ENCODE results near the gene RERE. TPM values are rescaled to one million over a fixed set of nuclear protein-coding genes. Genes with fewer than 3 reads are reported as not detected.

Gene RERE
- total and polyA plus RNA-seq, 2 experiments from 2014 or later: 148 to 170 TPM

GRCh38 chr1:8402109-8402710, 415.2 kb downstream of the RERE start:
- H3K27ac Mint-ChIP-seq: no peak overlapping the region; the same call in 1 of the 2 replicates
- H3K27me3 ChIP-seq (ENCODE audit: insufficient read depth): no peaks in the 10 kb centered on the region

GRCh38 chr1:8398677-8399076, 418.8 kb downstream of the RERE start:
- H3K36me3 ChIP-seq (ENCODE audit: insufficient read depth): no peaks in the 10 kb centered on the region
- peaks cover 34% of the 10 kb centered on the region for H3K4me1 ChIP-seq (ENCODE audit: insufficient read depth)
- no peaks in the 10 kb centered on the region for H3K27me3 Mint-ChIP-seq (ENCODE audit: insufficient read depth, low read depth, poor library complexity)
- no peak overlapping the region for H3K4me3 ChIP-seq
- H3K4me1 Mint-ChIP-seq: peaks cover 44% of the 10 kb centered on the region
- no peaks in the 10 kb centered on the region for H3K27me3 ChIP-seq (ENCODE audit: insufficient read depth)
- no peak overlapping the region for H3K4me2 ChIP-seq
- H3K27ac ChIP-seq (ENCODE audit: low read depth): 0 out of 2 replicates have a peak overlapping the region, but pooled peaks have one; percentile 60
- DNase-seq (ENCODE audit: low spot score): no peak
- no peak overlapping the region for H3K4me3 Mint-ChIP-seq
- ATAC-seq: no peak
- peaks cover 14% of the 10 kb centered on the region for H3K36me3 Mint-ChIP-seq (ENCODE audit: low read depth)
- no peaks in the 10 kb centered on the region for H3F3A ChIP-seq (replicated peaks; ENCODE audit: low read depth)
- no peak overlapping the region for H3K27ac Mint-ChIP-seq
- no peaks in the 10 kb centered on the region for H3K9me2 ChIP-seq (ENCODE audit: insufficient read depth)
- no peak overlapping the region for H2AFZ ChIP-seq
- peaks cover 96% of the 10 kb centered on the region for H3K79me2 ChIP-seq (replicated peaks; ENCODE audit: insufficient read depth)
- H3K9me3 Mint-ChIP-seq: no peaks in the 10 kb centered on the region
- TF ChIP-seq CTCF (conservative IDR thresholded peaks at IDR 0.05; ENCODE audit: low read depth in 2 of 2) (peak; percentile 15 to 55; a peak in 2 of 4 replicates), NANOG (IDR thresholded peaks at IDR 0.05; ENCODE audit: borderline replicate concordance) (no peak)
- H4K20me1 ChIP-seq (replicated peaks; ENCODE audit: insufficient read depth): peaks cover 13% of the 10 kb centered on the region

More at GRCh38 chr1:8402109-8402710, 415.2 kb downstream of the RERE start:
- H3K4me1 ChIP-seq (ENCODE audit: insufficient read depth): peaks cover 35% of the 10 kb centered on the region
- H3K4me2 ChIP-seq: no peak overlapping the region
- H3K79me2 ChIP-seq (replicated peaks; ENCODE audit: insufficient read depth): peaks cover 97% of the 10 kb centered on the region
- peaks cover 37% of the 10 kb centered on the region for H3K4me1 Mint-ChIP-seq
- DNase-seq (ENCODE audit: low spot score) (no peak), ATAC-seq (no peak)
- no peak overlapping the region for H3K4me3 Mint-ChIP-seq
- no peak overlapping the region for H2AFZ ChIP-seq
- H3K4me3 ChIP-seq: no peak overlapping the region
- H3F3A ChIP-seq (replicated peaks; ENCODE audit: low read depth): no peaks in the 10 kb centered on the region
- H3K27me3 Mint-ChIP-seq (ENCODE audit: insufficient read depth, low read depth, poor library complexity): peaks cover 5% of the 10 kb centered on the region
- H3K27ac ChIP-seq (ENCODE audit: low read depth): no peak overlapping the region
- H3K9me2 ChIP-seq (ENCODE audit: insufficient read depth): no peaks in the 10 kb centered on the region
- TF ChIP-seq POLR2AphosphoS5 (IDR thresholded peaks at IDR 0.05; ENCODE audit: low read depth) (no peak), CREB1 (CRISPR knock-in tag; IDR thresholded peaks at IDR 0.05; ENCODE audit: low read depth) (no peak), STAT1 (IDR thresholded peaks at IDR 0.05; ENCODE audit: unreplicated experiment) (no peak), ZNF331 (CRISPR knock-in tag; IDR thresholded peaks at IDR 0.05; ENCODE audit: low read depth) (no peak)
- peaks cover 25% of the 10 kb centered on the region for H4K20me1 ChIP-seq (replicated peaks; ENCODE audit: insufficient read depth)
- H3K36me3 ChIP-seq (ENCODE audit: insufficient read depth): no peaks in the 10 kb centered on the region
- H3K9me3 Mint-ChIP-seq: no peaks in the 10 kb centered on the region
- H3K36me3 Mint-ChIP-seq (ENCODE audit: low read depth): peaks cover 35% of the 10 kb centered on the region

GRCh38 chr1:8398086-8398485, 419.4 kb downstream of the RERE start:
- Histone ChIP-seq H3K79me2 (replicated peaks; ENCODE audit: insufficient read depth) (peaks cover 96% of the 10 kb centered on the region), H3K27ac (ENCODE audit: low read depth) (peak overlapping the region; percentile 60), H3K4me1 (ENCODE audit: insufficient read depth) (peaks cover 34% of the 10 kb centered on the region), H3K27me3 (ENCODE audit: insufficient read depth) (no peaks in the 10 kb centered on the region), H3K36me3 (ENCODE audit: insufficient read depth) (no peaks in the 10 kb centered on the region), H2AFZ (no peak overlapping the region), H3F3A (replicated peaks; ENCODE audit: low read depth) (no peaks in the 10 kb centered on the region), H4K20me1 (replicated peaks; ENCODE audit: insufficient read depth) (peaks cover 19% of the 10 kb centered on the region), H3K4me2 (peak overlapping the region; percentile 31; the same call in 1 of the 2 replicates), H3K9me2 (ENCODE audit: insufficient read depth) (no peaks in the 10 kb centered on the region), H3K4me3 (no peak overlapping the region)
- peaks cover 14% of the 10 kb centered on the region for H3K36me3 Mint-ChIP-seq (ENCODE audit: low read depth)
- peak overlapping the region; percentile 48 for H3K27ac Mint-ChIP-seq
- peaks cover 46% of the 10 kb centered on the region for H3K4me1 Mint-ChIP-seq
- ATAC-seq (peak; percentile 13; the same call in 1 of the 3 replicates), DNase-seq (ENCODE audit: low spot score) (no peak)
- H3K27me3 Mint-ChIP-seq (ENCODE audit: insufficient read depth, low read depth, poor library complexity): no peaks in the 10 kb centered on the region
- H3K4me3 Mint-ChIP-seq: no peak overlapping the region; the same call in 2 of the 3 replicates
- no peaks in the 10 kb centered on the region for H3K9me3 Mint-ChIP-seq
- TF ChIP-seq POLR2AphosphoS5 (IDR thresholded peaks at IDR 0.05; ENCODE audit: low read depth) (no peak), EZH2 (IDR thresholded peaks at IDR 0.05; ENCODE audit: low read depth, unreplicated experiment) (no peak), JUNB (IDR thresholded peaks at IDR 0.05; ENCODE audit: unreplicated experiment) (no peak), STAT1 (IDR thresholded peaks at IDR 0.05; ENCODE audit: unreplicated experiment) (no peak), NANOG (IDR thresholded peaks at IDR 0.05; ENCODE audit: borderline replicate concordance) (no peak)
- TF ChIP-seq, protein P1, sequence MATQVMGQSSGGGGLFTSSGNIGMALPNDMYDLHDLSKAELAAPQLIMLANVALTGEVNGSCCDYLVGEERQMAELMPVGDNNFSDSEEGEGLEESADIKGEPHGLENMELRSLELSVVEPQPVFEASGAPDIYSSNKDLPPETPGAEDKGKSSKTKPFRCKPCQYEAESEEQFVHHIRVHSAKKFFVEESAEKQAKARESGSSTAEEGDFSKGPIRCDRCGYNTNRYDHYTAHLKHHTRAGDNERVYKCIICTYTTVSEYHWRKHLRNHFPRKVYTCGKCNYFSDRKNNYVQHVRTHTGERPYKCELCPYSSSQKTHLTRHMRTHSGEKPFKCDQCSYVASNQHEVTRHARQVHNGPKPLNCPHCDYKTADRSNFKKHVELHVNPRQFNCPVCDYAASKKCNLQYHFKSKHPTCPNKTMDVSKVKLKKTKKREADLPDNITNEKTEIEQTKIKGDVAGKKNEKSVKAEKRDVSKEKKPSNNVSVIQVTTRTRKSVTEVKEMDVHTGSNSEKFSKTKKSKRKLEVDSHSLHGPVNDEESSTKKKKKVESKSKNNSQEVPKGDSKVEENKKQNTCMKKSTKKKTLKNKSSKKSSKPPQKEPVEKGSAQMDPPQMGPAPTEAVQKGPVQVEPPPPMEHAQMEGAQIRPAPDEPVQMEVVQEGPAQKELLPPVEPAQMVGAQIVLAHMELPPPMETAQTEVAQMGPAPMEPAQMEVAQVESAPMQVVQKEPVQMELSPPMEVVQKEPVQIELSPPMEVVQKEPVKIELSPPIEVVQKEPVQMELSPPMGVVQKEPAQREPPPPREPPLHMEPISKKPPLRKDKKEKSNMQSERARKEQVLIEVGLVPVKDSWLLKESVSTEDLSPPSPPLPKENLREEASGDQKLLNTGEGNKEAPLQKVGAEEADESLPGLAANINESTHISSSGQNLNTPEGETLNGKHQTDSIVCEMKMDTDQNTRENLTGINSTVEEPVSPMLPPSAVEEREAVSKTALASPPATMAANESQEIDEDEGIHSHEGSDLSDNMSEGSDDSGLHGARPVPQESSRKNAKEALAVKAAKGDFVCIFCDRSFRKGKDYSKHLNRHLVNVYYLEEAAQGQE (IDR thresholded peaks at IDR 0.05; ENCODE audit: unreplicated experiment): no peak
- TF ChIP-seq, protein P2, sequence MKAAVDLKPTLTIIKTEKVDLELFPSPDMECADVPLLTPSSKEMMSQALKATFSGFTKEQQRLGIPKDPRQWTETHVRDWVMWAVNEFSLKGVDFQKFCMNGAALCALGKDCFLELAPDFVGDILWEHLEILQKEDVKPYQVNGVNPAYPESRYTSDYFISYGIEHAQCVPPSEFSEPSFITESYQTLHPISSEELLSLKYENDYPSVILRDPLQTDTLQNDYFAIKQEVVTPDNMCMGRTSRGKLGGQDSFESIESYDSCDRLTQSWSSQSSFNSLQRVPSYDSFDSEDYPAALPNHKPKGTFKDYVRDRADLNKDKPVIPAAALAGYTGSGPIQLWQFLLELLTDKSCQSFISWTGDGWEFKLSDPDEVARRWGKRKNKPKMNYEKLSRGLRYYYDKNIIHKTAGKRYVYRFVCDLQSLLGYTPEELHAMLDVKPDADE (IDR thresholded peaks at IDR 0.05): no peak
